ENCODE measurements around the gene MVB12B. TPM values are rescaled to one million over a fixed set of nuclear protein-coding genes. Genes with fewer than 3 reads are reported as not detected.

MVB12B gene
- total RNA-seq, 2 donors from 2014 or later, result 18.6 to 19.7 TPM

- H3K27me3 Mint-ChIP-seq (ENCODE audit: insufficient read depth), result no peaks in the 10 kb centered on the region
- 73 to 78% methylated on average over 4 to 7 of the region's 7 CpGs for WGBS, 2 experiments (ENCODE audit: insufficient coverage in 1 of 2, insufficient read length in 1 of 2)
- H3K36me3 Mint-ChIP-seq (ENCODE audit: low read depth), result no peaks in the 10 kb centered on the region
- H3K4me3 Mint-ChIP-seq, result no peak overlapping the region
- Histone ChIP-seq H3K9me3 (ENCODE audit: control insufficient read depth, low read length) (no peaks in the 10 kb centered on the region), H3K27ac (ENCODE audit: low read depth, low read length) (no peak overlapping the region), H3K4me1 (ENCODE audit: control insufficient read depth, insufficient read depth, low read length) (no peaks in the 10 kb centered on the region), H3K36me3 (ENCODE audit: control insufficient read depth, insufficient read depth, low read length) (no peaks in the 10 kb centered on the region), H3K4me3 (ENCODE audit: low read length) (no peak overlapping the region), H3K27me3 (ENCODE audit: control insufficient read depth, insufficient read depth, low read length, poor library complexity, severe bottlenecking) (no peaks in the 10 kb centered on the region), H3K9ac (ENCODE audit: extremely low read depth, low read length, poor library complexity, severe bottlenecking) (no peak overlapping the region)
- peaks cover 3% of the 10 kb centered on the region for H3K9me3 Mint-ChIP-seq
- H3K27ac Mint-ChIP-seq, result no peak overlapping the region
- no peak for DNase-seq
- H3K4me1 Mint-ChIP-seq, result no peaks in the 10 kb centered on the region
- no peak for TF ChIP-seq CTCF (conservative IDR thresholded peaks at IDR 0.05)
These were observed 221.7 kb downstream of the MVB12B start for GRCh38 chr9:126548312-126548711.

- DNase-seq, result no peak
- Histone ChIP-seq H3K9ac (ENCODE audit: extremely low read depth, low read length, poor library complexity, severe bottlenecking) (no peak overlapping the region), H3K9me3 (ENCODE audit: control insufficient read depth, low read length) (no peaks in the 10 kb centered on the region), H3K4me1 (ENCODE audit: control insufficient read depth, insufficient read depth, low read length) (no peaks in the 10 kb centered on the region), H3K27ac (ENCODE audit: low read depth, low read length) (no peak overlapping the region), H3K36me3 (ENCODE audit: control insufficient read depth, insufficient read depth, low read length) (no peaks in the 10 kb centered on the region), H3K4me3 (ENCODE audit: low read length) (no peak overlapping the region), H3K27me3 (ENCODE audit: control insufficient read depth, insufficient read depth, low read length, poor library complexity, severe bottlenecking) (no peaks in the 10 kb centered on the region)
- peaks cover 3% of the 10 kb centered on the region for H3K9me3 Mint-ChIP-seq
- H3K27me3 Mint-ChIP-seq (ENCODE audit: insufficient read depth), result no peaks in the 10 kb centered on the region
- no peaks in the 10 kb centered on the region for H3K4me1 Mint-ChIP-seq
- no peak overlapping the region for H3K4me3 Mint-ChIP-seq
- H3K36me3 Mint-ChIP-seq (ENCODE audit: low read depth), result no peaks in the 10 kb centered on the region
- no peak overlapping the region for H3K27ac Mint-ChIP-seq
- 89 to 97% methylated on average over 5 to 21 of the region's 21 CpGs for WGBS, 2 experiments (ENCODE audit: insufficient coverage in 1 of 2, insufficient read length in 1 of 2)
- no peak for TF ChIP-seq CTCF (conservative IDR thresholded peaks at IDR 0.05)
These were observed 222.8 kb downstream of the MVB12B start for GRCh38 chr9:126549246-126550006.

- Mint-ChIP-seq H3K27me3 (ENCODE audit: insufficient read depth) (no peaks in the 10 kb centered on the region), H3K4me3 (no peak overlapping the region), H3K27ac (no peak overlapping the region), H3K36me3 (ENCODE audit: low read depth) (no peaks in the 10 kb centered on the region), H3K4me1 (no peaks in the 10 kb centered on the region), H3K9me3 (peaks cover 3% of the 10 kb centered on the region)
- DNase-seq, result no peak
- Histone ChIP-seq H3K27me3 (ENCODE audit: control insufficient read depth, insufficient read depth, low read length, poor library complexity, severe bottlenecking) (no peaks in the 10 kb centered on the region), H3K4me1 (ENCODE audit: control insufficient read depth, insufficient read depth, low read length) (no peaks in the 10 kb centered on the region), H3K27ac (ENCODE audit: low read depth, low read length) (peak overlapping the region; percentile 6), H3K9ac (ENCODE audit: extremely low read depth, low read length, poor library complexity, severe bottlenecking) (no peak overlapping the region), H3K4me3 (ENCODE audit: low read length) (no peak overlapping the region), H3K9me3 (ENCODE audit: control insufficient read depth, low read length) (no peaks in the 10 kb centered on the region), H3K36me3 (ENCODE audit: control insufficient read depth, insufficient read depth, low read length) (no peaks in the 10 kb centered on the region)
- 87 to 90% methylated on average over 15 of the region's 15 CpGs for WGBS, 2 experiments (ENCODE audit: insufficient coverage in 1 of 2, insufficient read length in 1 of 2)
- no peak for TF ChIP-seq CTCF (conservative IDR thresholded peaks at IDR 0.05)
These were observed 224.3 kb downstream of the MVB12B start for GRCh38 chr9:126550891-126551351.

All from endodermal cell (in vitro differentiated cells).